SK-N-SH (cell line): ENCODE data around the gene PKN1. TPM values are rescaled to one million over a fixed set of nuclear protein-coding genes. Genes with fewer than 3 reads are reported as not detected.

Source experiments
- CTCF ChIA-PET: fragments of 300-600, 350-600 bp; formaldehyde crosslinking; extraction: SDS; loops from one replicate; lab custom pipeline; 2021; lab: Yijun Ruan, JAX
- POLR2A ChIA-PET: fragments of 350-600 bp; sonication (Branson Sonifier 250); formaldehyde crosslinking; extraction: SDS; loops from one replicate; lab custom pipeline; 2020; ENCODE audit warnings: antibody characterized with exemption, inconsistent platforms; lab: Yijun Ruan, JAX
- DNase-seq: peaks from one replicate; pipeline ENCODE4 v3.0.0; 2012
- H2AFZ ChIP-seq: fragments of 200-600 bp; sonication (generic); 2 replicates; pipeline ENCODE4 v1.8.1; 2016; ENCODE audit warnings: antibody characterized with exemption, mild to moderate bottlenecking, low read depth
- H3F3A ChIP-seq: fragments of 200-600 bp; sonication (generic); replicated peaks from 2 replicates; pipeline ENCODE3; 2016; ENCODE audit warnings: antibody characterized with exemption, mild to moderate bottlenecking; ENCODE audit not compliant: insufficient read depth
- H3K27ac ChIP-seq, 2 experiments: fragments of 200-500 bp in 1 of 2; fragments of 200-600 bp in 1 of 2; sonication (Bioruptor generic) in 1 of 2; sonication (generic), shearing (Covaris generic) in 1 of 2; 2 replicates each; pipeline versions ENCODE4 v1.5.1 to v1.6.1; 2014 to 2016; ENCODE audit warnings: low read depth in 2 of 2, inconsistent platforms in 1 of 2, low read length in 1 of 2, mild to moderate bottlenecking in 1 of 2, mixed read lengths in 1 of 2
- H3K27me3 ChIP-seq: fragments of 200-600 bp; sonication (generic), shearing (Covaris generic); 2 replicates; pipeline ENCODE4 v1.6.1; 2016; ENCODE audit warnings: mixed run types; ENCODE audit not compliant: insufficient read depth
- H3K36me3 ChIP-seq, 2 experiments: fragments of 200-500 bp in 1 of 2; fragments of 200-600 bp in 1 of 2; sonication (Bioruptor generic) in 1 of 2; sonication (generic) in 1 of 2; replicated peaks in 1 of 2; 2 replicates each; pipeline versions ENCODE3 to v1.5.1; 2014 to 2016; ENCODE audit warnings: low read length in 1 of 2, mild to moderate bottlenecking in 1 of 2; ENCODE audit not compliant: insufficient read depth in 2 of 2, control insufficient read depth in 1 of 2
- H3K4me1 ChIP-seq, 2 experiments: fragments of 200-500 bp in 1 of 2; fragments of 200-600 bp in 1 of 2; sonication (Bioruptor generic) in 1 of 2; sonication (generic), shearing (Covaris generic) in 1 of 2; 2 replicates each; pipeline versions ENCODE4 v1.5.1 to v1.6.1; 2014 to 2016; ENCODE audit warnings: low read depth in 1 of 2, low read length in 1 of 2, mixed run types in 1 of 2; ENCODE audit not compliant: insufficient read depth in 2 of 2, control insufficient read depth in 1 of 2
- H3K4me2 ChIP-seq: fragments of 200-600 bp; sonication (generic), shearing (Covaris generic); 2 replicates; pipeline ENCODE4 v1.6.1; 2017; ENCODE audit warnings: mixed run types
- H3K4me3 ChIP-seq, 2 experiments: fragments of 200-500 bp in 1 of 2; fragments of 200-600 bp in 1 of 2; sonication (Bioruptor generic) in 1 of 2; sonication (generic), shearing (Covaris generic) in 1 of 2; 2 replicates each; pipeline versions ENCODE4 v1.5.1 to v1.8.1; 2014 to 2016; ENCODE audit warnings: low read depth in 2 of 2, inconsistent platforms in 1 of 2, low read length in 1 of 2, mild to moderate bottlenecking in 1 of 2, mixed read lengths in 1 of 2, moderate library complexity in 1 of 2
- H3K79me2 ChIP-seq: fragments of 200-600 bp; sonication (generic); 2 replicates; pipeline ENCODE4 v1.8.1; 2017; ENCODE audit warnings: mild to moderate bottlenecking; ENCODE audit not compliant: insufficient read depth
- H3K9ac ChIP-seq: fragments of 200-600 bp; sonication (generic); 2 replicates; pipeline ENCODE4 v1.6.1; 2017; ENCODE audit warnings: mixed run types
- H3K9me2 ChIP-seq: fragments of 200-600 bp; sonication (generic); 2 replicates; pipeline ENCODE4 v1.6.1; 2017; ENCODE audit warnings: mixed run types
- H3K9me3 ChIP-seq: fragments of 200-600 bp; sonication (generic); 2 replicates; pipeline ENCODE4 v1.6.1; 2017; ENCODE audit warnings: mixed run types, mild to moderate bottlenecking, moderate library complexity
- H4K20me1 ChIP-seq: fragments of 200-600 bp; sonication (generic); 2 replicates; pipeline ENCODE4 v1.6.1; 2017; ENCODE audit warnings: mild to moderate bottlenecking, mixed run types; ENCODE audit not compliant: insufficient read depth
- CHD2 ChIP-seq: fragments of 150-350 bp; IDR thresholded peaks from 2 replicates; pipeline ENCODE4 v1.6.1; 2018; ENCODE audit warnings: low read length; ENCODE audit not compliant: partially characterized antibody
- CTCF ChIP-seq: fragments of 200-600 bp; sonication (generic); IDR thresholded peaks from 2 replicates; pipeline ENCODE4 v1.6.1; 2017; ENCODE audit warnings: antibody characterized with exemption, mild to moderate bottlenecking, moderate library complexity
- ELF1 ChIP-seq: IDR thresholded peaks from 2 replicates; pipeline ENCODE4 v1.4.0; 2012
- EP300 ChIP-seq, 2 experiments: IDR thresholded peaks; 2 replicates each; pipeline versions ENCODE4 v1.4.0 to v1.6.1; 2012; ENCODE audit warnings: borderline replicate concordance in 1 of 2, low read depth in 1 of 2, low read length in 1 of 2
- FOSL2 ChIP-seq: IDR thresholded peaks from 2 replicates; pipeline ENCODE4 v1.4.0; 2012; ENCODE audit warnings: low read depth, mild to moderate bottlenecking, moderate library complexity, borderline replicate concordance
- FOXJ3 ChIP-seq: sonication (generic); formaldehyde crosslinking; IDR thresholded peaks from 2 replicates; pipeline ENCODE4 v1.5.1; 2020; ENCODE audit warnings: mild to moderate bottlenecking, missing genetic modification reagents
- FOXM1 ChIP-seq: IDR thresholded peaks from 2 replicates; pipeline ENCODE4 v1.4.0; 2012; ENCODE audit warnings: low read depth, mild to moderate bottlenecking
- GABPA ChIP-seq: IDR thresholded peaks from 2 replicates; pipeline ENCODE4 v1.4.0; 2012; ENCODE audit warnings: low read depth, mild to moderate bottlenecking
- GATA2 ChIP-seq: sonication (generic); formaldehyde crosslinking; IDR thresholded peaks from 2 replicates; pipeline ENCODE4 v1.5.0; 2020; ENCODE audit warnings: mild to moderate bottlenecking, missing genetic modification reagents
- IRF3 ChIP-seq: fragments of 150-350 bp; IDR thresholded peaks from 2 replicates; pipeline ENCODE4 v1.6.1; 2016; ENCODE audit warnings: mild to moderate bottlenecking, low read depth, low read length
- JUND ChIP-seq: IDR thresholded peaks from 2 replicates; pipeline ENCODE4 v1.4.0; 2012
- MAX ChIP-seq: IDR thresholded peaks from 2 replicates; pipeline ENCODE4 v1.4.0; 2012; ENCODE audit warnings: low read depth
- NRF1 ChIP-seq: IDR thresholded peaks from 2 replicates; pipeline ENCODE4 v1.6.1; 2012; ENCODE audit warnings: low read depth, mild to moderate bottlenecking, low read length
- PBX3 ChIP-seq: IDR thresholded peaks from 2 replicates; pipeline ENCODE4; 2012
- RAD21 ChIP-seq: IDR thresholded peaks from 2 replicates; pipeline ENCODE4 v1.6.1; 2012; ENCODE audit warnings: mild to moderate bottlenecking, low read length
- RCOR1 ChIP-seq: fragments of 150-350 bp; IDR thresholded peaks from 2 replicates; pipeline ENCODE4 v1.6.1; 2017; ENCODE audit warnings: antibody characterized with exemption, low read length
- REST ChIP-seq: IDR thresholded peaks from 2 replicates; pipeline ENCODE4 v1.6.1; 2012; ENCODE audit warnings: mild to moderate bottlenecking, low read depth, low read length, moderate library complexity
- RXRA ChIP-seq: IDR thresholded peaks from 2 replicates; pipeline ENCODE4 v1.4.0; 2012; ENCODE audit warnings: low read depth, mild to moderate bottlenecking, borderline replicate concordance
- SIN3A ChIP-seq: IDR thresholded peaks from 2 replicates; pipeline ENCODE4 v1.6.1; 2012; ENCODE audit warnings: low read depth, mild to moderate bottlenecking, low read length, moderate library complexity, borderline replicate concordance
- TCF12 ChIP-seq: IDR thresholded peaks from 2 replicates; pipeline ENCODE4 v1.4.0; 2012
- TEAD4 ChIP-seq: IDR thresholded peaks from 2 replicates; pipeline ENCODE4 v1.4.0; 2012; ENCODE audit warnings: mild to moderate bottlenecking, borderline replicate concordance; ENCODE audit not compliant: insufficient read depth
- ZBTB33 ChIP-seq: IDR thresholded peaks from 2 replicates; pipeline ENCODE4 v1.4.0; 2012; ENCODE audit warnings: low read depth, borderline replicate concordance
- WGBS: methylation state at CpG from one replicate; pipeline ENCODE4 v1.1.6; 2017; ENCODE audit warnings: low lambda C conversion rate; 5-methylcytosine and 5-hydroxymethylcytosine counted together
- polyA plus RNA-seq, 3 experiments: library from polyadenylated mRNA; depleted of rRNA; stranded (reverse); fragments of >200 nt; gene quantifications; 2 replicates each; pipeline ENCODE4 v1.2.3, GENCODE V29; 2012

The PKN1 gene
- polyA plus RNA-seq, 1 of the 3 experiments (the other 2 are of a cell fraction): 99.6 TPM

- Histone ChIP-seq H3K4me3 (no peak overlapping the region), H3K9me2 (no peaks in the 10 kb centered on the region), H3K4me1 (peaks cover 24 to 41% of the 10 kb centered on the region in 2 experiments; a peak in 3 of 4 replicates), H2AFZ (peak overlapping the region; percentile 48; the same call in 1 of the 2 replicates), H3K79me2 (peaks cover 32% of the 10 kb centered on the region), H4K20me1 (peaks cover 27% of the 10 kb centered on the region), H3K9me3 (no peaks in the 10 kb centered on the region), H3K9ac (peak overlapping the region; percentile 54), H3K4me2 (peak overlapping the region; percentile 67), H3K27me3 (no peaks in the 10 kb centered on the region), H3K27ac (peak overlapping the region in 1 of 2 experiments; percentile 95; a peak in 3 of 4 replicates), H3K36me3 (peaks cover 14 to 17% of the 10 kb centered on the region in 2 experiments), H3F3A (peaks cover 30% of the 10 kb centered on the region)
- CTCF ChIA-PET: no interaction called here
- POLR2A ChIA-PET: no interaction called here
- no peak for DNase-seq
- WGBS: 17% methylated on average over 1 of the region's 2 CpGs
- TF ChIP-seq GATA2 (CRISPR knock-in tag) (no peak), TCF12 (peak; percentile 79), TEAD4 (peak; percentile 12; the same call in 1 of the 2 replicates), RAD21 (no peak), REST (no peak), FOXJ3 (CRISPR knock-in tag) (no peak), SIN3A (peak; percentile 71; the same call in 1 of the 2 replicates), ELF1 (peak; percentile 64; the same call in 1 of the 2 replicates), GABPA (no peak), CTCF (no peak), FOSL2 (peak; percentile 65; the same call in 1 of the 2 replicates), RXRA (peak; percentile 83; the same call in 1 of the 2 replicates), RCOR1 (no peak), MAX (peak; percentile 60; the same call in 1 of the 2 replicates), JUND (peak; percentile 80; the same call in 1 of the 2 replicates), PBX3 (peak; percentile 76), NRF1 (no peak), FOXM1 (no peak), CHD2 (no peak), ZBTB33 (0 out of 2 replicates have a peak, but pooled peaks have one; percentile 19), EP300 (IDR thresholded peaks at IDR 0.05; ENCODE audit: borderline replicate concordance in 1 of 2, low read depth in 1 of 2, low read length in 1 of 2) (peak in 1 of 2 experiments; percentile 67; a peak in 1 of 4 replicates), IRF3 (no peak)
These were observed 86.8 kb downstream of the PKN1 start for GRCh38 chr19:14519860-14520407.
